Testis (tissue), 3 donors: ENCODE data around the gene NECTIN2. TPM values are rescaled to one million over a fixed set of nuclear protein-coding genes. Genes with fewer than 3 reads are reported as not detected.

ENCODE experiments used
- DNase-seq: peaks from one replicate; pipeline ENCODE4 v3.0.0-alpha.2; 2019
- H3K27ac ChIP-seq, 2 donors: fragments of 200-600 bp; sonication (generic); one replicate each; pipeline ENCODE4 v1.5.1; 2019
- H3K27me3 ChIP-seq: fragments of 200-600 bp; sonication (generic); one replicate; pipeline ENCODE4 v1.5.1; 2019
- H3K36me3 ChIP-seq: fragments of 200-600 bp; sonication (generic); one replicate; pipeline ENCODE4 v1.5.1; 2017; ENCODE audit warnings: low read depth; ENCODE audit errors: missing control alignments
- H3K4me1 ChIP-seq: fragments of 200-600 bp; sonication (generic); one replicate; pipeline ENCODE4 v1.5.1; 2019
- H3K4me3 ChIP-seq, 2 donors: fragments of 200-600 bp; sonication (generic); one replicate each; pipeline ENCODE4 v1.5.1; 2017 to 2019
- H3K9me3 ChIP-seq: fragments of 200-600 bp; sonication (generic); one replicate; pipeline ENCODE4 v1.5.1; 2017
- POLR2A ChIP-seq: fragments of 450-650 bp; IDR thresholded peaks from one replicate; pipeline ENCODE4 v1.6.1; 2017; ENCODE audit warnings: antibody characterized with exemption, mild to moderate bottlenecking, moderate library complexity
- WGBS, 2 donors: methylation state at CpG; one replicate each; pipeline ENCODE4 v1.1.5; 2018; 5-methylcytosine and 5-hydroxymethylcytosine counted together
- intact Hi-C: fragments of 100-400 bp; cut with DNase I; formaldehyde crosslinking; loops from one replicate; pipeline ENCODE4 v1.15.1; 2023; ENCODE audit warnings: low total_unique reads
- polyA plus RNA-seq: library from polyadenylated mRNA; stranded (reverse); fragments of 350-450 nt; fragmentation: Illumina TruSeq; extraction: RNeasy Lipid Tissue Mini Kit (QIAGEN cat#74804); gene quantifications from one replicate; pipeline ENCODE4 v1.2.3, GENCODE V29; 2014; ENCODE audit warnings: low read depth, low replicate concordance; ENCODE audit not compliant: insufficient read depth
- total RNA-seq, 2 donors: library from RNA; depleted of rRNA; stranded (reverse); fragments of >200 nt; gene quantifications; one replicate each; pipeline ENCODE4 v1.2.3, GENCODE V29; 2016
- TF ChIP-seq, protein P1 (sequence below), 3 experiments: fragments of 450-650 bp in 2 of 3; fragments of 200-600 bp in 1 of 3; sonication (generic) in 1 of 3; IDR thresholded peaks; one replicate each; pipeline ENCODE4 v1.5.1; 2016 to 2019; ENCODE audit warnings: antibody characterized with exemption in 3 of 3, mild to moderate bottlenecking in 2 of 3, moderate library complexity in 1 of 3

NECTIN2 gene
- total and polyA plus RNA-seq, 3 donors from 2014 or later: 158 to 278 (median 268) TPM

DNA sequence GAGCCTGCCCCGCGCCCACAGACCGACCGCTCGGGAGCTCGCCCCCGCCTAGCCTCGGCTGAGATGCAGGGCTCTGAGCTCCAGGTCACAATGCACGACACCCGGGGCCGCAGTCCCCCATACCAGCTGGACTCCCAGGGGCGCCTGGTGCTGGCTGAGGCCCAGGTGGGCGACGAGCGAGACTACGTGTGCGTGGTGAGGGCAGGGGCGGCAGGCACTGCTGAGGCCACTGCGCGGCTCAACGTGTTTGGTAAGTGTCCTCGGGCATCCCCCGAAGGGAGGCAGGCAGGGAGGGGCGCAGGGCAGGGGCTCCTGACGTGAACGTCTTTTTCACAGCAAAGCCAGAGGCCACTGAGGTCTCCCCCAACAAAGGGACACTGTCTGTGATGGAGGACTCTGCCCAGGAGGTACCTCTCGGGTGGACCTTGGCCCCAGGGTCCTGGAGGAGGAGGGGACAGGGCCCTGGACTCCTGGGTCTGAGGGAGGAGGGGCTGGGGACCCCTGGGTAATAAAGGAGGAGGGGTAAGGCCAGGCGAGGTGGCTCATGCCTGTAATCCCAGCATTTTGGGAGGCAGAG lies 33.9 kb upstream of the NECTIN2 start:
- no peak for DNase-seq
- no peak overlapping the region for H3K27ac ChIP-seq
- no peak for TF ChIP-seq POLR2A
- TF ChIP-seq, protein P1, sequence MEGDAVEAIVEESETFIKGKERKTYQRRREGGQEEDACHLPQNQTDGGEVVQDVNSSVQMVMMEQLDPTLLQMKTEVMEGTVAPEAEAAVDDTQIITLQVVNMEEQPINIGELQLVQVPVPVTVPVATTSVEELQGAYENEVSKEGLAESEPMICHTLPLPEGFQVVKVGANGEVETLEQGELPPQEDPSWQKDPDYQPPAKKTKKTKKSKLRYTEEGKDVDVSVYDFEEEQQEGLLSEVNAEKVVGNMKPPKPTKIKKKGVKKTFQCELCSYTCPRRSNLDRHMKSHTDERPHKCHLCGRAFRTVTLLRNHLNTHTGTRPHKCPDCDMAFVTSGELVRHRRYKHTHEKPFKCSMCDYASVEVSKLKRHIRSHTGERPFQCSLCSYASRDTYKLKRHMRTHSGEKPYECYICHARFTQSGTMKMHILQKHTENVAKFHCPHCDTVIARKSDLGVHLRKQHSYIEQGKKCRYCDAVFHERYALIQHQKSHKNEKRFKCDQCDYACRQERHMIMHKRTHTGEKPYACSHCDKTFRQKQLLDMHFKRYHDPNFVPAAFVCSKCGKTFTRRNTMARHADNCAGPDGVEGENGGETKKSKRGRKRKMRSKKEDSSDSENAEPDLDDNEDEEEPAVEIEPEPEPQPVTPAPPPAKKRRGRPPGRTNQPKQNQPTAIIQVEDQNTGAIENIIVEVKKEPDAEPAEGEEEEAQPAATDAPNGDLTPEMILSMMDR (IDR thresholded peaks at IDR 0.05): no peak
- H3K4me1 ChIP-seq: peaks cover 21% of the 10 kb centered on the region
- H3K4me3 ChIP-seq: no peak overlapping the region
- no peaks in the 10 kb centered on the region for H3K9me3 ChIP-seq
- intact Hi-C loops: no loop called here
- WGBS, 2 donors: 85 to 93% methylated on average over 27 to 28 of the region's 28 CpGs
- H3K36me3 ChIP-seq: no peaks in the 10 kb centered on the region
- H3K27me3 ChIP-seq: no peaks in the 10 kb centered on the region

- no peak for DNase-seq
- Histone ChIP-seq H3K4me3 (no peak overlapping the region), H3K4me1 (peaks cover 15% of the 10 kb centered on the region), H3K27ac (no peak overlapping the region), H3K27me3 (no peaks in the 10 kb centered on the region), H3K9me3 (no peaks in the 10 kb centered on the region), H3K36me3 (no peaks in the 10 kb centered on the region)
- TF ChIP-seq, protein P1 (IDR thresholded peaks at IDR 0.05): no peak
- TF ChIP-seq POLR2A: no peak
- intact Hi-C loops: no loop called here
- WGBS, 2 donors: 76 to 85% methylated on average over 10 to 38 of the region's 38 CpGs
These were observed 32.8 kb upstream of the NECTIN2 start for GRCh38 chr19:44813070-44813840.

- H3K4me1 ChIP-seq: peaks cover 10% of the 10 kb centered on the region
- H3K9me3 ChIP-seq: no peaks in the 10 kb centered on the region
- H3K36me3 ChIP-seq: no peaks in the 10 kb centered on the region
- H3K27me3 ChIP-seq: no peaks in the 10 kb centered on the region
- WGBS, 2 donors: 92 to 93% methylated on average over 9 to 16 of the region's 16 CpGs
- no peak overlapping the region for H3K27ac ChIP-seq
- intact Hi-C loops: no loop called here
- TF ChIP-seq, protein P1 (IDR thresholded peaks at IDR 0.05): no peak
- TF ChIP-seq POLR2A: no peak
- DNase-seq: no peak
- H3K4me3 ChIP-seq: no peak overlapping the region
These were observed 32.1 kb upstream of the NECTIN2 start for GRCh38 chr19:44813841-44814470.

DNA sequence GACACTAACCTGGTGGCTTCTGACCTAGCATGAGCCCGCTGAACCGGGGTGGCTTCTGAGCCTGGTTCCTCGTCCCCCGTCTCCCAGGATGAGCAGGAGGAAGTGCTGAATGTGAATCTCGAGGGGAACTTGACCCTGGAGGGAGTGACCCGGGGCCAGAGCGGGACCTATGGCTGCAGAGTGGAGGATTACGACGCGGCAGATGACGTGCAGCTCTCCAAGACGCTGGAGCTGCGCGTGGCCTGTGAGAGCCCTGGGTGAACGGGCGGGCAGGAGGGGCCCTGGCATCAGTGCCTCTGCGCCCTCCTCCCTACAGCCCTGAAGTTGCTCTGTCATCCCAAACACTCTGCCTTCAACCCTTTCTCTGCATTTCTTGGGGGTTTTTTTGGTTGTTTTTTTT lies 31.6 kb upstream of the NECTIN2 start:
- no peak for DNase-seq
- Histone ChIP-seq H3K36me3 (no peaks in the 10 kb centered on the region), H3K27me3 (no peaks in the 10 kb centered on the region), H3K4me3 (no peak overlapping the region), H3K27ac (no peak overlapping the region), H3K4me1 (peaks cover 5% of the 10 kb centered on the region), H3K9me3 (no peaks in the 10 kb centered on the region)
- intact Hi-C loops: no loop called here
- TF ChIP-seq, protein P1 (IDR thresholded peaks at IDR 0.05): no peak
- no peak for TF ChIP-seq POLR2A
- WGBS, 2 donors: 89 to 94% methylated on average over 15 to 17 of the region's 17 CpGs
